BLaER1 treated with 17β-estradiol and CSF1 and Interleukin-3, amounts not matched to agents 10 nM and 100 nM (cell line): Measurements from ENCODE around the gene PRR33.

Source experiments
- H3K27ac ChIP-seq, 11 experiments: shearing (Covaris generic); formaldehyde crosslinking; 2 replicates each; pipeline ENCODE4 v1.8.1; 2022
- H3K27me3 ChIP-seq, 11 experiments: shearing (Covaris generic); formaldehyde crosslinking; 2 replicates each; pipeline ENCODE4 v1.8.1; 2022
- H3K36me3 ChIP-seq, 11 experiments: shearing (Covaris generic); formaldehyde crosslinking; 2 replicates each; pipeline ENCODE4 v1.8.1; 2022
- H3K4me1 ChIP-seq, 10 experiments: shearing (Covaris generic); formaldehyde crosslinking; 2 replicates each; pipeline ENCODE4 v1.8.1; 2022
- H3K4me2 ChIP-seq, 11 experiments: shearing (Covaris generic); formaldehyde crosslinking; 2 replicates each; pipeline ENCODE4 v1.8.1; 2022
- H3K4me3 ChIP-seq, 10 experiments: shearing (Covaris generic); formaldehyde crosslinking; 2 replicates each; pipeline ENCODE4 v1.8.1; 2022
- H3K9ac ChIP-seq, 11 experiments: shearing (Covaris generic); formaldehyde crosslinking; 2 replicates each; pipeline ENCODE4 v1.8.1; 2022
- H3K9me3 ChIP-seq, 11 experiments: shearing (Covaris generic); formaldehyde crosslinking; replicated peaks in 1 of 11; 2 replicates each; pipeline ENCODE4 v1.8.1; 2022
- H4K20me1 ChIP-seq, 11 experiments: shearing (Covaris generic); formaldehyde crosslinking; 2 replicates each; pipeline ENCODE4 v1.8.1; 2022
- Cebpa-rat ChIP-seq, 11 experiments: shearing (Covaris generic); IDR thresholded peaks; 2 replicates each; pipeline ENCODE4 v1.8.1; 2022

The PRR33 gene

GRCh38 chr11:1848640-1849430 is 42.9 kb downstream of the PRR33 start:
- peaks cover 0 to 28% (median 0%) of the 10 kb centered on the region in 11 experiments; a peak in 6 of 22 replicates for H4K20me1 ChIP-seq

GRCh38 chr11:1847926-1848639 is 43.6 kb downstream of the PRR33 start:
- peak overlapping the region; percentile 89 to 100 (median 99); a peak in 19 of 22 replicates for H3K4me2 ChIP-seq
- no peak overlapping the region for H3K4me3 ChIP-seq
- no peak for TF ChIP-seq Cebpa-rat (IDR thresholded peaks at IDR 0.05)
- no peaks in the 10 kb centered on the region for H3K9me3 ChIP-seq
- H4K20me1 ChIP-seq, result peaks cover 0 to 24% (median 0%) of the 10 kb centered on the region in 11 experiments; a peak in 5 of 22 replicates
- H3K9ac ChIP-seq, result peak overlapping the region in 3 of 11 experiments; percentile 15 to 36 (median 17); a peak in 4 of 22 replicates
- H3K36me3 ChIP-seq, result no peaks in the 10 kb centered on the region
- peaks cover 85 to 100% (median 97%) of the 10 kb centered on the region in 10 experiments for H3K4me1 ChIP-seq
- peak overlapping the region in 7 of 11 experiments; percentile 4 to 93 (median 31); a peak in 9 of 22 replicates for H3K27ac ChIP-seq
- peaks cover 0 to 8% (median 0%) of the 10 kb centered on the region in 11 experiments; a peak in 3 of 22 replicates for H3K27me3 ChIP-seq

More at GRCh38 chr11:1848640-1849430, 42.9 kb downstream of the PRR33 start:
- H3K4me2 ChIP-seq, result peak overlapping the region; percentile 89 to 100 (median 99)
- H3K27ac ChIP-seq, result peak overlapping the region in 8 of 11 experiments; percentile 6 to 95 (median 55); a peak in 9 of 22 replicates
- peak overlapping the region in 3 of 11 experiments; percentile 15 to 36 (median 17); a peak in 5 of 22 replicates for H3K9ac ChIP-seq
- H3K4me1 ChIP-seq, result peaks cover 85 to 100% (median 97%) of the 10 kb centered on the region in 10 experiments
- no peaks in the 10 kb centered on the region for H3K9me3 ChIP-seq
- no peaks in the 10 kb centered on the region for H3K36me3 ChIP-seq
- no peak overlapping the region for H3K4me3 ChIP-seq
- TF ChIP-seq Cebpa-rat (IDR thresholded peaks at IDR 0.05), result no peak
- H3K27me3 ChIP-seq, result peaks cover 0 to 13% (median 0%) of the 10 kb centered on the region in 11 experiments; a peak in 3 of 22 replicates

- Histone ChIP-seq H3K27ac (peak overlapping the region in 2 of 11 experiments; percentile 10 to 93; a peak in 3 of 22 replicates), H3K4me3 (no peak overlapping the region), H3K36me3 (no peaks in the 10 kb centered on the region), H3K27me3 (peaks cover 0 to 6% (median 0%) of the 10 kb centered on the region in 11 experiments; a peak in 5 of 22 replicates), H3K4me2 (peak overlapping the region in 10 of 11 experiments; percentile 89 to 100 (median 98); a peak in 15 of 22 replicates), H3K4me1 (peaks cover 85 to 100% (median 97%) of the 10 kb centered on the region in 10 experiments), H3K9me3 (no peaks in the 10 kb centered on the region), H4K20me1 (peaks cover 0 to 20% (median 0%) of the 10 kb centered on the region in 11 experiments; a peak in 4 of 22 replicates), H3K9ac (peak overlapping the region in 2 of 11 experiments; percentile 18 to 66; a peak in 3 of 22 replicates)
- no peak for TF ChIP-seq Cebpa-rat (IDR thresholded peaks at IDR 0.05)
Observed at GRCh38 chr11:1847006-1847735, 44.5 kb downstream of the PRR33 start.

- no peaks in the 10 kb centered on the region for H3K9me3 ChIP-seq
- TF ChIP-seq Cebpa-rat (IDR thresholded peaks at IDR 0.05), result no peak
Observed at GRCh38 chr11:1846453-1846932, 45.2 kb downstream of the PRR33 start.

GRCh38 chr11:1845561-1846452 is 45.9 kb downstream of the PRR33 start:
- Histone ChIP-seq H3K9me3 (no peaks in the 10 kb centered on the region), H3K4me3 (no peak overlapping the region; a peak in 2 of 20 replicates), H3K4me2 (peak overlapping the region; percentile 80 to 100 (median 99)), H3K27ac (peak overlapping the region in 8 of 11 experiments; percentile 2 to 84 (median 72); a peak in 12 of 22 replicates), H3K36me3 (no peaks in the 10 kb centered on the region), H4K20me1 (peaks cover 0 to 10% (median 0%) of the 10 kb centered on the region in 11 experiments; a peak in 2 of 22 replicates), H3K4me1 (peaks cover 85 to 100% (median 97%) of the 10 kb centered on the region in 10 experiments), H3K27me3 (peaks cover 0 to 6% (median 0%) of the 10 kb centered on the region in 11 experiments; a peak in 4 of 22 replicates), H3K9ac (peak overlapping the region in 7 of 11 experiments; percentile 9 to 71 (median 64); a peak in 13 of 22 replicates)
- no peak for TF ChIP-seq Cebpa-rat (IDR thresholded peaks at IDR 0.05)

More at GRCh38 chr11:1846453-1846932, 45.2 kb downstream of the PRR33 start:
- peak overlapping the region in 9 of 11 experiments; percentile 80 to 100 (median 99); a peak in 15 of 22 replicates for H3K4me2 ChIP-seq
- no peak overlapping the region for H3K4me3 ChIP-seq
- peaks cover 0 to 13% (median 0%) of the 10 kb centered on the region in 11 experiments; a peak in 4 of 22 replicates for H4K20me1 ChIP-seq
- peaks cover 0 to 6% (median 0%) of the 10 kb centered on the region in 11 experiments; a peak in 5 of 22 replicates for H3K27me3 ChIP-seq
- H3K36me3 ChIP-seq, result no peaks in the 10 kb centered on the region
- peaks cover 85 to 100% (median 97%) of the 10 kb centered on the region in 10 experiments for H3K4me1 ChIP-seq
- peak overlapping the region in 6 of 11 experiments; percentile 25 to 84 (median 58); a peak in 7 of 22 replicates for H3K27ac ChIP-seq
- peak overlapping the region in 4 of 11 experiments; percentile 3 to 71 (median 68); a peak in 5 of 22 replicates for H3K9ac ChIP-seq

GRCh38 chr11:1845095-1845429 is 46.6 kb downstream of the PRR33 start:
- Histone ChIP-seq H3K27ac (peak overlapping the region in 7 of 11 experiments; percentile 34 to 84 (median 77); a peak in 12 of 22 replicates), H3K4me2 (peak overlapping the region; percentile 80 to 100 (median 99)), H3K36me3 (no peaks in the 10 kb centered on the region), H3K4me1 (peaks cover 85 to 100% (median 97%) of the 10 kb centered on the region in 10 experiments), H3K27me3 (peaks cover 0 to 6% (median 0%) of the 10 kb centered on the region in 11 experiments; a peak in 4 of 22 replicates), H3K4me3 (peak overlapping the region in 3 of 10 experiments; percentile 33 to 60 (median 47); a peak in 5 of 20 replicates), H4K20me1 (peaks cover 0 to 14% (median 0%) of the 10 kb centered on the region in 11 experiments; a peak in 3 of 22 replicates), H3K9me3 (no peaks in the 10 kb centered on the region), H3K9ac (peak overlapping the region in 8 of 11 experiments; percentile 49 to 71 (median 61); a peak in 13 of 22 replicates)
- TF ChIP-seq Cebpa-rat (IDR thresholded peaks at IDR 0.05), result no peak
